ENCODE data around the gene TMC1.

DNA sequence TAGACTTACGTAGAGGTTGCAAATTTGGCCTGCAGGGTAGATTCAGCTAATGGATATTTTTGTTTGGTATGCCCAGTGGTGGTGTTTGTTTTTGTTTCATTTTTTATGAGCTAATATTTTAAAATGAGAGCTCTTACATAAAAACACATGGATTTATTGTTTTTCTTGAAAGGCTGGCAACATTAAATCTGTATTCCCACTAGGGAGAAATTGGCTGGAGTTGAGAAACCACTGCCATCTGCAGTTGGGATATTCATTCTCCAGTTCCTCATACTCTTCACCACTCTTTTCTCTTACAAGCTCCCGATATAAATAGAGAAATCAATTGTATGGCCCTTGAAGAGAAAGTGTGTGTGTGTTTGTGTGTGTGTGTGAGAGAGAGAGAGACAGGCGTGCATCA, 288.2 kb downstream of the TMC1 start:
- TF ChIP-seq GLIS3 (CRISPR knock-in tag; IDR thresholded peaks at IDR 0.05) (no peak), ZFP3 (CRISPR knock-in tag; IDR thresholded peaks at IDR 0.05) (no peak), ZNF8 (CRISPR knock-in tag; IDR thresholded peaks at IDR 0.05) (no peak), RARB (CRISPR knock-in tag; IDR thresholded peaks at IDR 0.05) (no peak), ESRRG (CRISPR knock-in tag; IDR thresholded peaks at IDR 0.05) (no peak), BACH2 (CRISPR knock-in tag; IDR thresholded peaks at IDR 0.05; ENCODE audit: borderline replicate concordance) (no peak), TCF4 (CRISPR knock-in tag; IDR thresholded peaks at IDR 0.05; ENCODE audit: borderline replicate concordance) (no peak), ISL1 (CRISPR knock-in tag; IDR thresholded peaks at IDR 0.05) (no peak), SNAI2 (CRISPR knock-in tag; IDR thresholded peaks at IDR 0.05) (no peak)

Measured in SK-N-SH treated with all-trans-retinoic acid at 6 μM for 48 hours (cell line).